Uterus (tissue), 2 donors: ENCODE data around the gene MPG.

ENCODE experiments used
- CTCF ChIP-seq, 4 experiments: fragments of 200-600 bp in 2 of 4; fragments of 450-650 bp in 2 of 4; sonication (generic) in 2 of 4; IDR thresholded peaks; one replicate each; pipeline ENCODE4 v1.5.1; 2016 to 2019; ENCODE audit warnings: antibody characterized with exemption in 4 of 4, mild to moderate bottlenecking in 2 of 4, moderate library complexity in 1 of 4
- POLR2A ChIP-seq, 2 donors: fragments of 450-650 bp; IDR thresholded peaks; one replicate each; pipeline ENCODE4 v1.6.1; 2016; ENCODE audit warnings: antibody characterized with exemption in 2 of 2, mild to moderate bottlenecking in 1 of 2, moderate library complexity in 1 of 2

DNA sequence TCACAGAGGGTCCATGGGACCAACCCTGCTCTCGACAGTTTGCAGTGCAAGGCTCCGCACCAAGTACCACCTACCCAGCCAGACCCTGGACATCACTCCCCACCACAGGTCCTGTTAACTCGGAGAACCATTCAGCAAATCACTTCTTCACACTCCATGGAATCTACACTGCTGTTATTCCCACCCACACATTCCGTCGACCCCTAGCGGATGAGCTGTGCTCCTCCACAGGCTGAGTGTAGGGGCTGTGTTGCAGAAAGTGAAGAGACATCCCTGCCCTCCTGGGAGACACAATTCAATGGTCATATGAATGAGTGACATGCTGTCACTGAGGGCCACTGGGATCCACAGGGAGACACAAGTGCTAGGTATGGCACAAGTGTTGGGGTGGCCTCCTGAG lies 27.5 kb downstream of the MPG start:
- TF ChIP-seq CTCF (IDR thresholded peaks at IDR 0.05): no peak
- TF ChIP-seq POLR2A (IDR thresholded peaks at IDR 0.05): no peak
